ENCODE measurements around the gene REXO1.
A peak's percentile ranks its signal among the peaks of the same experiment; 100 is the strongest.
"Not testable (repeated sequence)": the region's sequence is repeated elsewhere in the genome, so short reads cannot be mapped to it uniquely, and the experiment has no call there.

REXO1 gene

GRCh38 chr19:1878583-1878982, 30.3 kb upstream of the REXO1 start:
- not testable (repeated sequence) for DNase-seq; H3K27me3 ChIP-seq (ENCODE audit: control insufficient read depth in 1 of 2, insufficient read depth in 1 of 2, low read length in 2 of 2); H2BK120ac ChIP-seq (ENCODE audit: low read depth, low read length); H3K9me3 ChIP-seq (ENCODE audit: control insufficient read depth, low read length); H4K8ac ChIP-seq (ENCODE audit: low read length); H2AFZ ChIP-seq (ENCODE audit: low read depth, low read length); H2AK5ac ChIP-seq (ENCODE audit: low read length, severe bottlenecking); H2BK15ac ChIP-seq (ENCODE audit: low read depth, poor library complexity, severe bottlenecking); H3K9ac ChIP-seq (ENCODE audit: low read length); H3K18ac ChIP-seq (ENCODE audit: low read depth in 1 of 2, low read length in 2 of 2); H2BK5ac ChIP-seq (ENCODE audit: low read depth, low read length, poor library complexity, severe bottlenecking); H3K4me3 ChIP-seq (ENCODE audit: insufficient read depth in 1 of 2, low read depth in 1 of 2, low read length in 2 of 2); H3K4ac ChIP-seq (ENCODE audit: low read depth in 1 of 2, low read length in 2 of 2); H3K23ac ChIP-seq (ENCODE audit: low read length in 2 of 2); H4K91ac ChIP-seq (ENCODE audit: low read length); H2BK12ac ChIP-seq (ENCODE audit: low read length in 2 of 2); H3K4me2 ChIP-seq (ENCODE audit: low read length, poor library complexity, severe bottlenecking); H3K14ac ChIP-seq (ENCODE audit: low read length in 2 of 2); H3K27ac ChIP-seq (ENCODE audit: low read length, poor library complexity, severe bottlenecking)
- Histone ChIP-seq H3K4me1 (ENCODE audit: control insufficient read depth, insufficient read depth, low read depth, low read length) (peaks cover 29% of the 10 kb centered on the region), H3K79me1 (replicated peaks; ENCODE audit: low read length, poor library complexity, severe bottlenecking) (peaks cover 17% of the 10 kb centered on the region), H3K36me3 (ENCODE audit: control insufficient read depth in 1 of 2, insufficient read depth in 2 of 2, low read depth in 1 of 2, low read length in 2 of 2) (peaks cover 0 to 39% of the 10 kb centered on the region in 2 experiments)
- WGBS, result 86% methylated on average over 7 of the region's 8 CpGs

- H2AK5ac ChIP-seq (ENCODE audit: low read length, severe bottlenecking); H3K27me3 ChIP-seq (ENCODE audit: control insufficient read depth in 1 of 2, insufficient read depth in 1 of 2, low read length in 2 of 2); H3K18ac ChIP-seq (ENCODE audit: low read depth in 1 of 2, low read length in 2 of 2); H4K8ac ChIP-seq (ENCODE audit: low read length); H3K27ac ChIP-seq (ENCODE audit: low read length, poor library complexity, severe bottlenecking); H4K91ac ChIP-seq (ENCODE audit: low read length); H3K4me3 ChIP-seq (ENCODE audit: insufficient read depth in 1 of 2, low read depth in 1 of 2, low read length in 2 of 2); H2BK120ac ChIP-seq (ENCODE audit: low read depth, low read length); H3K4me2 ChIP-seq (ENCODE audit: low read length, poor library complexity, severe bottlenecking); DNase-seq; H3K9me3 ChIP-seq (ENCODE audit: control insufficient read depth, low read length); H3K9ac ChIP-seq (ENCODE audit: low read length); H2BK12ac ChIP-seq (ENCODE audit: low read length in 2 of 2); H2BK15ac ChIP-seq (ENCODE audit: low read depth, poor library complexity, severe bottlenecking); H2AFZ ChIP-seq (ENCODE audit: low read depth, low read length); H3K14ac ChIP-seq (ENCODE audit: low read length in 2 of 2); H2BK5ac ChIP-seq (ENCODE audit: low read depth, low read length, poor library complexity, severe bottlenecking); H3K23ac ChIP-seq (ENCODE audit: low read length in 2 of 2); H3K4ac ChIP-seq (ENCODE audit: low read depth in 1 of 2, low read length in 2 of 2): not testable (repeated sequence)
- Histone ChIP-seq H3K36me3 (ENCODE audit: control insufficient read depth in 1 of 2, insufficient read depth in 2 of 2, low read depth in 1 of 2, low read length in 2 of 2) (peaks cover 0 to 41% of the 10 kb centered on the region in 2 experiments), H3K4me1 (ENCODE audit: control insufficient read depth, insufficient read depth, low read depth, low read length) (peaks cover 27% of the 10 kb centered on the region), H3K79me1 (replicated peaks; ENCODE audit: low read length, poor library complexity, severe bottlenecking) (peaks cover 23% of the 10 kb centered on the region)
- no CpG with 5 or more reads among the region's 47 CpGs for WGBS
These were observed 29.0 kb upstream of the REXO1 start for GRCh38 chr19:1877280-1877660.

- peaks cover 0 to 45% of the 10 kb centered on the region in 2 experiments for H3K36me3 ChIP-seq (ENCODE audit: control insufficient read depth in 1 of 2, insufficient read depth in 2 of 2, low read depth in 1 of 2, low read length in 2 of 2)
- H3K14ac ChIP-seq (ENCODE audit: low read length in 2 of 2), result peak overlapping the region in 1 of 2 experiments; percentile 73
- peak overlapping the region; percentile 73 for H2BK15ac ChIP-seq (ENCODE audit: low read depth, poor library complexity, severe bottlenecking)
- H2BK5ac ChIP-seq (ENCODE audit: low read depth, low read length, poor library complexity, severe bottlenecking), result peak overlapping the region; percentile 36
- not testable (repeated sequence) for H3K27me3 ChIP-seq (ENCODE audit: control insufficient read depth in 1 of 2, insufficient read depth in 1 of 2, low read length in 2 of 2); DNase-seq; H3K9me3 ChIP-seq (ENCODE audit: control insufficient read depth, low read length)
- peak overlapping the region; percentile 49 to 100 for H3K23ac ChIP-seq (ENCODE audit: low read length in 2 of 2)
- peak overlapping the region; percentile 90 for H3K4ac ChIP-seq (ENCODE audit: low read depth in 1 of 2, low read length in 2 of 2)
- H3K18ac ChIP-seq (ENCODE audit: low read depth in 1 of 2, low read length in 2 of 2), result peak overlapping the region; percentile 79 to 81
- peak overlapping the region; percentile 84 to 96 for H2BK12ac ChIP-seq (ENCODE audit: low read length in 2 of 2)
- H3K9ac ChIP-seq (ENCODE audit: low read length), result peak overlapping the region; percentile 98
- H2AFZ ChIP-seq (ENCODE audit: low read depth, low read length), result peak overlapping the region; percentile 29
- 28% methylated on average over 33 of the region's 53 CpGs for WGBS
- H4K91ac ChIP-seq (ENCODE audit: low read length), result peak overlapping the region; percentile 95
- peak overlapping the region; percentile 64 for H2BK120ac ChIP-seq (ENCODE audit: low read depth, low read length)
- H3K27ac ChIP-seq (ENCODE audit: low read length, poor library complexity, severe bottlenecking), result peak overlapping the region; percentile 8
- H2AK5ac ChIP-seq (ENCODE audit: low read length, severe bottlenecking), result peak overlapping the region; percentile 81
- peak overlapping the region; percentile 75 to 98 for H3K4me3 ChIP-seq (ENCODE audit: insufficient read depth in 1 of 2, low read depth in 1 of 2, low read length in 2 of 2)
- peak overlapping the region; percentile 99 for H4K8ac ChIP-seq (ENCODE audit: low read length)
- H3K79me1 ChIP-seq (replicated peaks; ENCODE audit: low read length, poor library complexity, severe bottlenecking), result peaks cover 22% of the 10 kb centered on the region
- peaks cover 22% of the 10 kb centered on the region for H3K4me1 ChIP-seq (ENCODE audit: control insufficient read depth, insufficient read depth, low read depth, low read length)
- peak overlapping the region; percentile 69 for H3K4me2 ChIP-seq (ENCODE audit: low read length, poor library complexity, severe bottlenecking)
These were observed 28.4 kb upstream of the REXO1 start for GRCh38 chr19:1876496-1877279.

GRCh38 chr19:1875646-1876495, 27.6 kb upstream of the REXO1 start:
- Histone ChIP-seq H3K79me1 (replicated peaks; ENCODE audit: low read length, poor library complexity, severe bottlenecking) (peaks cover 29% of the 10 kb centered on the region), H3K9me3 (ENCODE audit: control insufficient read depth, low read length) (no peaks in the 10 kb centered on the region), H2BK12ac (ENCODE audit: low read length in 2 of 2) (peak overlapping the region; percentile 11 to 96), H3K4me1 (ENCODE audit: control insufficient read depth, insufficient read depth, low read depth, low read length) (peaks cover 20% of the 10 kb centered on the region), H2BK5ac (ENCODE audit: low read depth, low read length, poor library complexity, severe bottlenecking) (peak overlapping the region; percentile 36), H2BK120ac (ENCODE audit: low read depth, low read length) (peak overlapping the region; percentile 64), H3K18ac (ENCODE audit: low read depth in 1 of 2, low read length in 2 of 2) (peak overlapping the region; percentile 81 to 87), H4K91ac (ENCODE audit: low read length) (peak overlapping the region; percentile 95), H3K4me2 (ENCODE audit: low read length, poor library complexity, severe bottlenecking) (peak overlapping the region; percentile 94), H3K36me3 (ENCODE audit: control insufficient read depth in 1 of 2, insufficient read depth in 2 of 2, low read depth in 1 of 2, low read length in 2 of 2) (peaks cover 5 to 50% of the 10 kb centered on the region in 2 experiments), H2AK5ac (ENCODE audit: low read length, severe bottlenecking) (peak overlapping the region; percentile 81), H3K23ac (ENCODE audit: low read length in 2 of 2) (peak overlapping the region in 1 of 2 experiments; percentile 100), H2BK15ac (ENCODE audit: low read depth, poor library complexity, severe bottlenecking) (peak overlapping the region; percentile 29), H3K4me3 (ENCODE audit: insufficient read depth in 1 of 2, low read depth in 1 of 2, low read length in 2 of 2) (peak overlapping the region; percentile 75 to 98), H3K9ac (ENCODE audit: low read length) (peak overlapping the region; percentile 98), H3K4ac (ENCODE audit: low read depth in 1 of 2, low read length in 2 of 2) (peak overlapping the region; percentile 90), H3K27ac (ENCODE audit: low read length, poor library complexity, severe bottlenecking) (peak overlapping the region; percentile 17), H4K8ac (ENCODE audit: low read length) (peak overlapping the region; percentile 99), H3K27me3 (ENCODE audit: control insufficient read depth in 1 of 2, insufficient read depth in 1 of 2, low read length in 2 of 2) (no peaks in the 10 kb centered on the region), H3K14ac (ENCODE audit: low read length in 2 of 2) (peak overlapping the region in 1 of 2 experiments; percentile 85), H2AFZ (ENCODE audit: low read depth, low read length) (peak overlapping the region; percentile 78)
- WGBS, result under 1% methylated on average over 84 of the region's 87 CpGs
- DNase-seq, result peak; percentile 94

Measured in mesenchymal stem cell (in vitro differentiated cells and primary cell).